CD4-positive, alpha-beta T cell treated with Interferon gamma for 1 hour (primary cell): ENCODE measurements around the gene KDM6A.
"Not testable (repeated sequence)": the region's sequence is repeated elsewhere in the genome, so short reads cannot be mapped to it uniquely, and the experiment has no call there.

Experiments used
- DNase-seq: peaks from one replicate; pipeline ENCODE4 v3.0.0-alpha.2; 2020

The KDM6A gene

GRCh38 chrX:45011597-45011996 lies 138.6 kb downstream of the KDM6A start:
- DNase-seq = no peak

GRCh38 chrX:45017946-45018345 lies 145.0 kb downstream of the KDM6A start:
- DNase-seq = no peak

- no peak for DNase-seq
These were observed 149.2 kb downstream of the KDM6A start for GRCh38 chrX:45022150-45022549.

- DNase-seq = no peak
These were observed 151.5 kb downstream of the KDM6A start for GRCh38 chrX:45024501-45024900.

GRCh38 chrX:45026036-45026435 lies 153.0 kb downstream of the KDM6A start:
- DNase-seq = no peak

GRCh38 chrX:45031830-45032378 lies 158.9 kb downstream of the KDM6A start:
- no peak for DNase-seq

- DNase-seq = no peak
These were observed 162.1 kb downstream of the KDM6A start for GRCh38 chrX:45035071-45035470.

GRCh38 chrX:45036161-45036560 lies 163.2 kb downstream of the KDM6A start:
- DNase-seq = no peak

- not testable (repeated sequence) for DNase-seq
These were observed 167.1 kb downstream of the KDM6A start for GRCh38 chrX:45040137-45040536.

- no peak for DNase-seq
These were observed 173.4 kb downstream of the KDM6A start for GRCh38 chrX:45046417-45046816.

GRCh38 chrX:45050558-45050957 lies 177.6 kb downstream of the KDM6A start:
- DNase-seq = no peak

- no peak for DNase-seq
These were observed 183.6 kb downstream of the KDM6A start for GRCh38 chrX:45056428-45057145.

GRCh38 chrX:45059906-45060305 lies 186.9 kb downstream of the KDM6A start:
- not testable (repeated sequence) for DNase-seq

GRCh38 chrX:45063319-45064095 lies 190.5 kb downstream of the KDM6A start:
- DNase-seq = no peak

GRCh38 chrX:45068569-45068968 lies 195.6 kb downstream of the KDM6A start:
- no peak for DNase-seq

- DNase-seq = no peak
These were observed 197.4 kb downstream of the KDM6A start for GRCh38 chrX:45070116-45071007.

GRCh38 chrX:45073011-45073410 lies 200.0 kb downstream of the KDM6A start:
- not testable (repeated sequence) for DNase-seq

GRCh38 chrX:45077748-45078424 lies 204.9 kb downstream of the KDM6A start:
- no peak for DNase-seq

- DNase-seq = no peak
These were observed 210.3 kb downstream of the KDM6A start for GRCh38 chrX:45083314-45083713.

GRCh38 chrX:45110494-45110893 lies 237.5 kb downstream of the KDM6A start:
- no peak for DNase-seq

GRCh38 chrX:45126158-45126557 lies 253.2 kb downstream of the KDM6A start:
- DNase-seq = no peak

- DNase-seq = no peak
These were observed 256.0 kb downstream of the KDM6A start for GRCh38 chrX:45128896-45129454.
